ENCODE measurements around the gene SPEM3.

- TF ChIP-seq CTCF (IDR thresholded peaks at IDR 0.05; ENCODE audit: insufficient read depth, low read length) (no peak), POLR2AphosphoS5 (IDR thresholded peaks at IDR 0.05; ENCODE audit: low read depth) (no peak), REST (IDR thresholded peaks at IDR 0.05; ENCODE audit: insufficient replicate concordance, low read depth) (no peak), GABPA (IDR thresholded peaks at IDR 0.05; ENCODE audit: low read depth) (no peak), SPI1 (IDR thresholded peaks at IDR 0.05; ENCODE audit: borderline replicate concordance, low read depth) (no peak)
Measured at GRCh38 chr17:7403727-7403976, 25.0 kb upstream of the SPEM3 start.
